ENCODE results near the gene COL16A1.

DNA sequence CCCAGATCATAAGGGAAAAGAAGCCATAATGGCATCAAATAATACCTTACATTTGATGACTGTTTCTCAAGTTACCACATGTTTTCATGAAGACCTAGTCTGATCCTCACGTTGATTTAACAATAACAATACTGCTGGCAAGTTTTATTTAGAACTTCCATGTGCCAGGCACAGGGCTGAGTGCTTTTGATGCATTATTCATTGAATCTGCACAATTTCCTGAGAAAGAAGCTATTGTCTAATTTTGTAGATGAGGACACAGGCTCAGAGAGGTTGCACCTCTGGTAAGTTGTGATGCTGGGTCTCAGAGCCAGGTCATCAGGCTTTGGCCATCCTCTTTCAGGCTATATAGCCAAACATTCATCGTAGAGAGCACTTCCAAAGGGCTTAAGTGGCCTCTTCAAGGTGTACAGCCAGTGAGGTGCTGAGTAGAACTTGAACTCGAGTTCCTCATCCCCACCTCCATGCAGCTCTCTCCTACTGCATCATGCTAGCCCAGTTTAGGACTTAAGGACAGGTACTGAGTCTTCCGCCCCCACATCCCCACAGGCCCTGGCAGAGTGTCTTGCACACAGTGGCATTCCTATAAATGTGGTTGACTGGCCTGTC, 50.8 kb downstream of the COL16A1 start:
- TF ChIP-seq EGR1 (IDR thresholded peaks at IDR 0.05; ENCODE audit: low read depth in 2 of 2) = no peak
- TF ChIP-seq, protein P1, sequence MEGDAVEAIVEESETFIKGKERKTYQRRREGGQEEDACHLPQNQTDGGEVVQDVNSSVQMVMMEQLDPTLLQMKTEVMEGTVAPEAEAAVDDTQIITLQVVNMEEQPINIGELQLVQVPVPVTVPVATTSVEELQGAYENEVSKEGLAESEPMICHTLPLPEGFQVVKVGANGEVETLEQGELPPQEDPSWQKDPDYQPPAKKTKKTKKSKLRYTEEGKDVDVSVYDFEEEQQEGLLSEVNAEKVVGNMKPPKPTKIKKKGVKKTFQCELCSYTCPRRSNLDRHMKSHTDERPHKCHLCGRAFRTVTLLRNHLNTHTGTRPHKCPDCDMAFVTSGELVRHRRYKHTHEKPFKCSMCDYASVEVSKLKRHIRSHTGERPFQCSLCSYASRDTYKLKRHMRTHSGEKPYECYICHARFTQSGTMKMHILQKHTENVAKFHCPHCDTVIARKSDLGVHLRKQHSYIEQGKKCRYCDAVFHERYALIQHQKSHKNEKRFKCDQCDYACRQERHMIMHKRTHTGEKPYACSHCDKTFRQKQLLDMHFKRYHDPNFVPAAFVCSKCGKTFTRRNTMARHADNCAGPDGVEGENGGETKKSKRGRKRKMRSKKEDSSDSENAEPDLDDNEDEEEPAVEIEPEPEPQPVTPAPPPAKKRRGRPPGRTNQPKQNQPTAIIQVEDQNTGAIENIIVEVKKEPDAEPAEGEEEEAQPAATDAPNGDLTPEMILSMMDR (IDR thresholded peaks at IDR 0.05; ENCODE audit: low read depth, low read length, missing input control) = no peak
- TF ChIP-seq, protein P2, sequence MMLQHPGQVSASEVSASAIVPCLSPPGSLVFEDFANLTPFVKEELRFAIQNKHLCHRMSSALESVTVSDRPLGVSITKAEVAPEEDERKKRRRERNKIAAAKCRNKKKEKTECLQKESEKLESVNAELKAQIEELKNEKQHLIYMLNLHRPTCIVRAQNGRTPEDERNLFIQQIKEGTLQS (IDR thresholded peaks at IDR 0.05) = no peak
- TF ChIP-seq REST (IDR thresholded peaks at IDR 0.05) = no peak
- TF ChIP-seq JUND (IDR thresholded peaks at IDR 0.05) = no peak
- TF ChIP-seq, protein P3, sequence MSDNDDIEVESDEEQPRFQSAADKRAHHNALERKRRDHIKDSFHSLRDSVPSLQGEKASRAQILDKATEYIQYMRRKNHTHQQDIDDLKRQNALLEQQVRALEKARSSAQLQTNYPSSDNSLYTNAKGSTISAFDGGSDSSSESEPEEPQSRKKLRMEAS (IDR thresholded peaks at IDR 0.05) = no peak
- TF ChIP-seq SP1 (IDR thresholded peaks at IDR 0.05) = no peak
- TF ChIP-seq, protein P4, sequence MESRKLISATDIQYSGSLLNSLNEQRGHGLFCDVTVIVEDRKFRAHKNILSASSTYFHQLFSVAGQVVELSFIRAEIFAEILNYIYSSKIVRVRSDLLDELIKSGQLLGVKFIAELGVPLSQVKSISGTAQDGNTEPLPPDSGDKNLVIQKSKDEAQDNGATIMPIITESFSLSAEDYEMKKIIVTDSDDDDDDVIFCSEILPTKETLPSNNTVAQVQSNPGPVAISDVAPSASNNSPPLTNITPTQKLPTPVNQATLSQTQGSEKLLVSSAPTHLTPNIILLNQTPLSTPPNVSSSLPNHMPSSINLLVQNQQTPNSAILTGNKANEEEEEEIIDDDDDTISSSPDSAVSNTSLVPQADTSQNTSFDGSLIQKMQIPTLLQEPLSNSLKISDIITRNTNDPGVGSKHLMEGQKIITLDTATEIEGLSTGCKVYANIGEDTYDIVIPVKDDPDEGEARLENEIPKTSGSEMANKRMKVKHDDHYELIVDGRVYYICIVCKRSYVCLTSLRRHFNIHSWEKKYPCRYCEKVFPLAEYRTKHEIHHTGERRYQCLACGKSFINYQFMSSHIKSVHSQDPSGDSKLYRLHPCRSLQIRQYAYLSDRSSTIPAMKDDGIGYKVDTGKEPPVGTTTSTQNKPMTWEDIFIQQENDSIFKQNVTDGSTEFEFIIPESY (IDR thresholded peaks at IDR 0.05) = no peak
- no peak for TF ChIP-seq FOXA1 (IDR thresholded peaks at IDR 0.05)
- no peak for TF ChIP-seq YY1 (IDR thresholded peaks at IDR 0.05)
- no peak for TF ChIP-seq HNF4A (conservative IDR thresholded peaks at IDR 0.05)
- TF ChIP-seq GABPA (IDR thresholded peaks at IDR 0.05 in 1 of 2, conservative IDR thresholded peaks at IDR 0.05 in 1 of 2) = no peak
- no peak for TF ChIP-seq RAD21 (IDR thresholded peaks at IDR 0.05)

All from liver (tissue), 3 donors.